Measurements from ENCODE around the gene VTCN1. TPM values are rescaled to one million over a fixed set of nuclear protein-coding genes. Genes with fewer than 3 reads are reported as not detected.

Gene VTCN1
- total and polyA plus RNA-seq, 2 donors (not counting 3 experiments of a cell fraction or from before 2014, with no cell fraction given) = not detected

DNA sequence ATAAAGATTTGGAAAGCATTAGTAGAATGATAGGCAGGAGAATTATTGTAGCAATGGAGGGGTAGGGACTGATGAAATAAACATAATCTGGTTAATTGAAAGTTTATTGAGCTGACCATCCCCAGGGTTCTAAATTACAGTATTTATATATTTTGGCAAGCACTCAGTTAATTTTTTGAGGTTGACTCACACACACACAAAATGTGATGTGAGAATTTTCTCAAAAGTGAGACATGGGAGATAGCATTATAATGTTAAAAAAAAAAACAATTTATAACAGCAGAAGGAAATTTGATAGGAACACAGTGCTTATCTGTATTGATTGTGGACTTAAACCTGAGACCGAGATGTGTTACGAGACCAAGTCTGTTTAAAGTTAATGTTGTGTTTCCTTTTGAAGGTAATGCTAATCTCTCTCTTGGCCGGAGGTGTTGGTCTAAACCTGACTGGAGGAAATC, 113.7 kb downstream of the VTCN1 start:
- Histone ChIP-seq H3K4me1 (ENCODE audit: control insufficient read depth, extremely low read depth, insufficient read depth, low read length) (peaks cover 35% of the 10 kb centered on the region), H3K79me2 (ENCODE audit: control insufficient read depth, insufficient read depth, low read length) (no peaks in the 10 kb centered on the region), H3K4me2 (ENCODE audit: insufficient read depth, low read length) (peak overlapping the region; percentile 35), H3K9ac (replicated peaks; ENCODE audit: extremely low read depth, insufficient read depth, low read length) (no peak overlapping the region), H2AFZ (ENCODE audit: low read depth, low read length) (no peak overlapping the region), H4K20me1 (replicated peaks; ENCODE audit: control insufficient read depth, extremely low read depth, insufficient read depth, low read length) (no peaks in the 10 kb centered on the region), H3K27ac (ENCODE audit: insufficient read depth, low read depth, low read length) (peak overlapping the region; percentile 64), H3K9me1 (replicated peaks; ENCODE audit: control insufficient read depth, extremely low read depth, insufficient read depth, low read length) (no peaks in the 10 kb centered on the region), H3K27me3 (ENCODE audit: control insufficient read depth in 2 of 2, insufficient read depth in 2 of 2, low read length in 2 of 2) (no peaks in the 10 kb centered on the region), H3K36me3 (ENCODE audit: control insufficient read depth in 2 of 2, extremely low read depth in 1 of 2, insufficient read depth in 2 of 2, low read length in 2 of 2) (peaks cover 0 to 10% of the 10 kb centered on the region in 2 experiments), H3K9me3 (replicated peaks; ENCODE audit: control insufficient read depth, insufficient read depth, low read length) (no peaks in the 10 kb centered on the region), H3K4me3 (replicated peaks in 1 of 3; ENCODE audit: insufficient read depth in 1 of 3, low read depth in 1 of 3, low read length in 3 of 3) (no peak overlapping the region)
- POLR2A ChIA-PET = no interaction called here
- DNase-seq (ENCODE audit: low read depth, low spot score) = peak; percentile 44
- no TSS peak for BruUV-seq (replicated peaks)
- CTCF ChIA-PET = interaction anchor here (0.8 to 5.4 kb wide), 5 partner anchors 14 to 31 kb away, joined by 3 to 42 read pairs (median 7); no protein-coding TSS in a partner anchor
- no peak for FAIRE-seq
- intact Hi-C loops (cut with micrococcal nuclease) (no loop called here), dilution Hi-C loops (cut with MboI; ENCODE audit: extremely low pct_ligation_motif_present, low sequenced_read_pairs) (no loop called here)
- TF ChIP-seq GATA2 (IDR thresholded peaks at IDR 0.05; ENCODE audit: insufficient read depth, insufficient read length, low read depth, low read length) = peak; percentile 6
- TF ChIP-seq MAX (IDR thresholded peaks at IDR 0.05; ENCODE audit: insufficient read depth, insufficient read length) = no peak

- H3K4me1 ChIP-seq (ENCODE audit: control insufficient read depth, extremely low read depth, insufficient read depth, low read length) = peaks cover 35% of the 10 kb centered on the region
- no peak overlapping the region for H3K9ac ChIP-seq (replicated peaks; ENCODE audit: extremely low read depth, insufficient read depth, low read length)
- dilution Hi-C loops (cut with MboI; ENCODE audit: extremely low pct_ligation_motif_present, low sequenced_read_pairs) (no loop called here), intact Hi-C loops (cut with micrococcal nuclease) (loop anchor here (1.0 to 2.0 kb wide), 4 partner anchors 18 to 34 kb away; partner anchors contain the start of genes TRIM45 and TTF2)
- H3K27me3 ChIP-seq (ENCODE audit: control insufficient read depth in 2 of 2, insufficient read depth in 2 of 2, low read length in 2 of 2) = no peaks in the 10 kb centered on the region
- no peaks in the 10 kb centered on the region for H3K9me1 ChIP-seq (replicated peaks; ENCODE audit: control insufficient read depth, extremely low read depth, insufficient read depth, low read length)
- H2AFZ ChIP-seq (ENCODE audit: low read depth, low read length) = no peak overlapping the region
- H3K4me3 ChIP-seq (replicated peaks in 1 of 3; ENCODE audit: insufficient read depth in 1 of 3, low read depth in 1 of 3, low read length in 3 of 3) = no peak overlapping the region
- no peaks in the 10 kb centered on the region for H3K79me2 ChIP-seq (ENCODE audit: control insufficient read depth, insufficient read depth, low read length)
- H3K27ac ChIP-seq (ENCODE audit: insufficient read depth, low read depth, low read length) = peak overlapping the region; percentile 99
- peaks cover 2 to 13% of the 10 kb centered on the region in 2 experiments for H3K36me3 ChIP-seq (ENCODE audit: control insufficient read depth in 2 of 2, extremely low read depth in 1 of 2, insufficient read depth in 2 of 2, low read length in 2 of 2)
- H4K20me1 ChIP-seq (replicated peaks; ENCODE audit: control insufficient read depth, extremely low read depth, insufficient read depth, low read length) = no peaks in the 10 kb centered on the region
- CTCF ChIA-PET = interaction anchor here (0.6 to 5.4 kb wide), 11 partner anchors 12 to 35 kb away, joined by 3 to 70 read pairs (median 19); partner anchors contain the start of genes TRIM45 and TTF2
- no peak overlapping the region for H3K4me2 ChIP-seq (ENCODE audit: insufficient read depth, low read length)
- TF ChIP-seq GATA2 (IDR thresholded peaks at IDR 0.05; ENCODE audit: insufficient read depth, insufficient read length, low read depth, low read length) (no peak), FOS (IDR thresholded peaks at IDR 0.05; ENCODE audit: borderline replicate concordance, insufficient read depth, low read length) (peak; percentile 25)
- H3K9me3 ChIP-seq (replicated peaks; ENCODE audit: control insufficient read depth, insufficient read depth, low read length) = no peaks in the 10 kb centered on the region
- no TSS peak for BruUV-seq (replicated peaks)
- DNase-seq (ENCODE audit: low read depth, low spot score) (peak; percentile 53), FAIRE-seq (no peak)
- POLR2A ChIA-PET = no interaction called here
Measured at GRCh38 chr1:117094841-117095604, 115.7 kb downstream of the VTCN1 start.
